ENCODE data around the gene NMB. TPM values are rescaled to one million over a fixed set of nuclear protein-coding genes. Genes with fewer than 3 reads are reported as not detected.

NMB gene
- total and polyA plus RNA-seq, 2 experiments from 2014 or later = 18.1 to 22.0 TPM

- no peaks in the 10 kb centered on the region for H3K4me1 ChIP-seq (ENCODE audit: insufficient read depth)
- H3K9me2 ChIP-seq (ENCODE audit: insufficient read depth) = no peaks in the 10 kb centered on the region
- H3K27me3 Mint-ChIP-seq (ENCODE audit: insufficient read depth, low read depth, poor library complexity) = no peaks in the 10 kb centered on the region
- DNase-seq (ENCODE audit: low spot score) = no peak
- no peak overlapping the region for H3K27ac Mint-ChIP-seq
- peaks cover 12% of the 10 kb centered on the region for H3K79me2 ChIP-seq (replicated peaks; ENCODE audit: insufficient read depth)
- H3K9me3 Mint-ChIP-seq = no peaks in the 10 kb centered on the region; the same call in 2 of the 3 replicates
- no peak overlapping the region for H3K4me3 ChIP-seq
- H3K4me2 ChIP-seq = no peak overlapping the region
- H3K4me3 Mint-ChIP-seq = no peak overlapping the region
- no peak overlapping the region for H3K27ac ChIP-seq (ENCODE audit: low read depth)
- peaks cover 7% of the 10 kb centered on the region; the same call in 1 of the 2 replicates for H4K20me1 ChIP-seq (replicated peaks; ENCODE audit: insufficient read depth)
- TF ChIP-seq JUNB (IDR thresholded peaks at IDR 0.05; ENCODE audit: unreplicated experiment) = no peak
- TF ChIP-seq EZH2phosphoT487 (IDR thresholded peaks at IDR 0.05; ENCODE audit: unreplicated experiment) = no peak
- TF ChIP-seq REST (IDR thresholded peaks at IDR 0.05; ENCODE audit: unreplicated experiment) = no peak
- no peak for TF ChIP-seq CREB1 (CRISPR knock-in tag; IDR thresholded peaks at IDR 0.05; ENCODE audit: low read depth)
- no peak for TF ChIP-seq ZNF114 (CRISPR knock-in tag; IDR thresholded peaks at IDR 0.05)
- TF ChIP-seq ZNF331 (CRISPR knock-in tag; IDR thresholded peaks at IDR 0.05; ENCODE audit: low read depth) = no peak
- no peak for TF ChIP-seq NANOG (IDR thresholded peaks at IDR 0.05; ENCODE audit: borderline replicate concordance)
- TF ChIP-seq ZNF462 (CRISPR knock-in tag; IDR thresholded peaks at IDR 0.05) = no peak
- no peak for TF ChIP-seq ETS1 (IDR thresholded peaks at IDR 0.05)
- no peak for TF ChIP-seq CTCF (conservative IDR thresholded peaks at IDR 0.05; ENCODE audit: low read depth in 2 of 2)
- no peak for TF ChIP-seq STAT1 (IDR thresholded peaks at IDR 0.05; ENCODE audit: unreplicated experiment)
- no peak for TF ChIP-seq EZH2 (IDR thresholded peaks at IDR 0.05; ENCODE audit: low read depth, unreplicated experiment)
- no peak for TF ChIP-seq POLR2AphosphoS5 (IDR thresholded peaks at IDR 0.05; ENCODE audit: low read depth)
- no peak for ATAC-seq
- H2AFZ ChIP-seq = no peak overlapping the region
- peaks cover 62% of the 10 kb centered on the region for H3K36me3 ChIP-seq (ENCODE audit: insufficient read depth)
- peaks cover 80% of the 10 kb centered on the region for H3K36me3 Mint-ChIP-seq (ENCODE audit: low read depth)
- peaks cover 7% of the 10 kb centered on the region; the same call in 1 of the 2 replicates for H3F3A ChIP-seq (replicated peaks; ENCODE audit: low read depth)
- H3K4me1 Mint-ChIP-seq = peaks cover 3% of the 10 kb centered on the region; the same call in 1 of the 3 replicates
- H3K27me3 ChIP-seq (ENCODE audit: insufficient read depth) = no peaks in the 10 kb centered on the region
These were observed 10.3 kb downstream of the NMB start for GRCh38 chr15:84647726-84648125.
